Activated naive CD8-positive, alpha-beta T cell treated with anti-CD3 and anti-CD28 coated beads, Interleukin-2, amount 10 ng/mL, durations not matched to agents 7 days and 5 days (primary cell): ENCODE data around the gene SLC25A48. TPM values are rescaled to one million over a fixed set of nuclear protein-coding genes. Genes with fewer than 3 reads are reported as not detected.

Experiments
- ATAC-seq: fragments of 150-1000 bp; cut with Tn5 transposase; one replicate; pipeline ENCODE4 v1.10.0; 2021; ENCODE audit warnings: low read depth, moderate library complexity
- POLR2A ChIA-PET: fragments of 350-600 bp; sonication (Branson Sonifier 250); formaldehyde crosslinking; loops from one replicate; lab custom pipeline; 2021; ENCODE audit warnings: antibody characterized with exemption; lab: Charles Lee
- DNase-seq: peaks from one replicate; pipeline ENCODE4 v3.0.0; 2021
- H3K27ac Mint-ChIP-seq: one replicate; pipeline ENCODE4 v1.8.0; 2022; ENCODE audit warnings: mild to moderate bottlenecking, mixed read lengths
- H3K27me3 Mint-ChIP-seq: one replicate; pipeline ENCODE4 v1.8.0; 2022; ENCODE audit warnings: mild to moderate bottlenecking, moderate library complexity, mixed read lengths
- H3K36me3 Mint-ChIP-seq: one replicate; pipeline ENCODE4 v1.8.0; 2021; ENCODE audit warnings: mild to moderate bottlenecking, mixed read lengths
- H3K4me1 Mint-ChIP-seq: one replicate; pipeline ENCODE4 v1.8.0; 2021; ENCODE audit warnings: mixed read lengths
- H3K4me3 Mint-ChIP-seq: one replicate; pipeline ENCODE4 v1.8.0; 2022; ENCODE audit warnings: mild to moderate bottlenecking, moderate library complexity, mixed read lengths
- H3K9me3 Mint-ChIP-seq: one replicate; pipeline ENCODE4 v1.8.0; 2021; ENCODE audit warnings: mixed read lengths
- microRNA-seq: library from miRNA; unstranded; fragments of <30 nt; microRNA quantifications from one replicate; pipeline ENCODE4 v1.2.0, GENCODE V29; 2022
- total RNA-seq, 2 experiments: library from RNA; stranded (reverse); gene quantifications; one replicate each; pipeline ENCODE4 v1.2.3, GENCODE V29; 2021

The SLC25A48 gene
- total RNA-seq, 2 experiments from 2014 or later = not detected

DNA sequence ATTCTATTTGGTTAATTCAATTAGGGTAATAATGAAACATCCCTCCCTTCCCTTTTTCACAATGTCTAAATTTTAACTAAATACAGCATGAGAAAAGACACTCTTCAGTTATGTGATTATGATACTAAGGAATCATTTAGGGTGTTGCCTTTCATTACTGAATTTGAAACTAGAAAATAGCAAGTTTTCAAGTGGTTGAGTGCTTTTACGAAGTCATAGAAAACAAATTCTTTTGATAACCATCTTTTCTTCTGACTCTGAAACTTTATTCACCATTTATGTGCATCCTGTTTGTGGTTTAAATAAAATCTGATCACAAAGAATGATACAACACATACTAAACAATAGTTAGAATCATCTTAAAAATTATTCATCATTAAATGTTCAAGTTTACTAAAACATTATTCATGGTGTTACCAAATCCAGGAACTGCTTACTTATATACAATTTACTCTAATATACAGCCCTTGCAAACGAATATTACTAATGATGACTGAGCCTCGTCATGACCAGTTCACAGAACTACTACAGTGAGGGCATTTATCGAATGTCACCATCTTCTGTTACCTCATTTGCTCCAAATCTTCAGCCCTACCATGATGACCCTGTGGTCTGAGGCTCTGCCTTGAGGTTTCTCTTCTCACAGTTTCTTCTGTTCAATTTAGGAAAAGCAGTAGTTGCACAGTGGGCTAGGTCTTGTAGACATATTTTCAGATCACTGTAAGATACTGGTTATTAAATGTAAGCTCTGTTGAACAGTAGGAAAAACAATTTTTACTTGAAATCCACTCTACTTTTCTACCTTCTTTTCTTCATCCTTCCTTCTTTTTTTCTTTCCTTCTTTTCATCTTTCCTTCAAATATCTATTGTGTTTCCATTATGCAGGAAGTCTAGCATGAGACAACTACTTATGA is 79.5 kb downstream of the SLC25A48 start:
- Mint-ChIP-seq H3K9me3 (no peaks in the 10 kb centered on the region), H3K27me3 (peaks cover 21% of the 10 kb centered on the region), H3K27ac (no peak overlapping the region), H3K4me3 (no peak overlapping the region), H3K36me3 (no peaks in the 10 kb centered on the region), H3K4me1 (no peaks in the 10 kb centered on the region)
- no peak for DNase-seq
- ATAC-seq = no peak
- POLR2A ChIA-PET = no interaction called here

DNA sequence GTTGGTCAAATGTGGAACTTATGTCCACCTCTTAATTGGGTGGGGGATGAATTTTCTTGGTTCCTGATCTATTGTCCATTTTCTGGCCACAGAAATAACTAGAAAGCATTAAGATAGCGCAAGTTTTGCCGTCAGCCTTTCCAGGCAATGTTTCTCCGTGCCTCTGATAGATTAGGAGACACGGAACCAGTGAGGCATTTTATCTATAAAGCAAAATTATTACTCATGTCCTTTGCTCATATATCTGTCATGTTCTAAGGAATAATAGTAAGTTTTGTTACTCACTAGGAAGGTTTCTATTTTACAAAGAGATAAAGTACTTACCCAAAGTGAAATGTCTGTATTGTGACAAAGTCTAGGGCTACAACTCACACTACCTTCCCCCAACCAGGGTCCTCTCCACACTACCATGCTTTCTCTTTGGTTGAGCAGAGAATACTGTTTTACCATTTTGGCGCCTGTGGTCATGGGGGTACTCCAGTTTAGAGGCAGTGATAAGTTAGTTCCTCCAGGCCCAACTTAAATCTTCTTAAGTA is 81.1 kb downstream of the SLC25A48 start:
- H3K27me3 Mint-ChIP-seq = peaks cover 21% of the 10 kb centered on the region
- no peak overlapping the region for H3K4me3 Mint-ChIP-seq
- no peaks in the 10 kb centered on the region for H3K4me1 Mint-ChIP-seq
- H3K36me3 Mint-ChIP-seq = no peaks in the 10 kb centered on the region
- DNase-seq (no peak), ATAC-seq (no peak)
- POLR2A ChIA-PET = no interaction called here
- no peaks in the 10 kb centered on the region for H3K9me3 Mint-ChIP-seq
- no peak overlapping the region for H3K27ac Mint-ChIP-seq

DNA sequence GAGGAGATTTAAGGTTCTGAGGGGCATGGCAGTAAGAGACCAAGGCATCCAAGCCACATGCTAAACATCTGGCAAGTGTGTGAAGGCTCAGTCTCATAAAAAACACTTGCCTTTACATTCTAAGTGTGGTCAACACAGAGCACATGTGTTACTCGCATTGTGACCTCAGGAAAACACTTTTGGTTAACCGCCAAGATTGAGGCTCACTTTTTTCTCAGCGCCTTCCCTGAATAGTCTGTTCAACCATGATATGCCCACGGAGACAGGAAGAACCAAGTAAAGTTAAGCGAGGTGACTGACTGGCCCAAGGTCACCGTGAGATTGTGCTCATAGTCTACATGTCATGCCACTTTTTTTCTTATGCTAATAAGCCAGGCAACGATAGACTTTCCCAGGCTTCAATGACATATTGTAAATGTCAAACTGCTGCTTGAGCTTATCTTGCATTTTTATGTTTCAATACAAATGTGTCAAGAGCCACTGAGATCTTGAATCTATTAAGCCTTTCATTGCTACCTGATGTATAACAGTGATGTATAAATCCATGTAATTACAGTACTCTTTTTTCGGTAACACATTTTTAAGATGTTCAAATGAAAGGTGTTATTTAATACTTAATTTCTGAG is 82.3 kb downstream of the SLC25A48 start:
- H3K9me3 Mint-ChIP-seq = no peaks in the 10 kb centered on the region
- no peak overlapping the region for H3K4me3 Mint-ChIP-seq
- H3K4me1 Mint-ChIP-seq = no peaks in the 10 kb centered on the region
- POLR2A ChIA-PET = no interaction called here
- no peak overlapping the region for H3K27ac Mint-ChIP-seq
- ATAC-seq (no peak), DNase-seq (no peak)
- H3K27me3 Mint-ChIP-seq = peaks cover 21% of the 10 kb centered on the region
- H3K36me3 Mint-ChIP-seq = no peaks in the 10 kb centered on the region

DNA sequence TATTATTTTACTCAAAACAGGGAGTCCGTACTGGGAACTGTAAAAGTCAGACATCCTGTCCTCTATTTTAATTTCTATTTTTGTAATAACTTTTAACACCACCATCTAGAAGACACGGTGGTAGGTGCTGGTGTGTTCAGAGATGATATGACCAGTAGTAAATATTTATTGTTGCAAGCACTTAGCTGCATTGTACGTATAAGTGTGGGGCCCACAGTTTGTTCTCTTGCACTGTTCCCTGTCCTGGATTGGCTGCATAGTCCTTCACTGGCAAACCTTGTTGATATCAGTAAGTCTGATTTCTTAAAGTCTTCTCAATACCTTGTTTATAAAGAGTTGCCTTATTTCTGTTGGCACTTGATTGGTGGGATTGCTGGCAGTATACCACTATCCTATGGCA is 85.7 kb downstream of the SLC25A48 start:
- POLR2A ChIA-PET = no interaction called here
- Mint-ChIP-seq H3K27me3 (peaks cover 24% of the 10 kb centered on the region), H3K9me3 (no peaks in the 10 kb centered on the region), H3K4me3 (no peak overlapping the region), H3K36me3 (no peaks in the 10 kb centered on the region), H3K27ac (no peak overlapping the region), H3K4me1 (no peaks in the 10 kb centered on the region)
- no peak for DNase-seq
- ATAC-seq = no peak

DNA sequence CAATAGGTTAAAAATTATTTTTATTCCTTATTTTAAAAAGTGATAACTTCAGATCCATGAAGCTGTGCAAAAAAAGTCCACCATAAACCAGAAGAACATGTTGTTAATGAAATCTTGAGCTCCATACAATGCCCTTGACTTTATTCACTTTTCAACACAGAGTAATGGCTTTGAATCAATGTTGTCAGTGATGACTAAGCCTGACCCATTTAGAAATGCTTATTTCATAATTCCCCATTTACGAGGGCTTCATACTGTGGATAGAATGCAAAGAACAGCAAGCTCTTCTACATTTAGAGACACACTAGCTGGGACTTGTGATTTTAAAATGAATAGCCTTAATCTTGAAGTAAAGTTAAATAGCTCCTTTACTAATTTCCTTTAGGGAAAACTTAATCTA is 86.9 kb downstream of the SLC25A48 start:
- Mint-ChIP-seq H3K27me3 (peaks cover 26% of the 10 kb centered on the region), H3K4me1 (no peaks in the 10 kb centered on the region), H3K27ac (no peak overlapping the region), H3K36me3 (no peaks in the 10 kb centered on the region), H3K9me3 (no peaks in the 10 kb centered on the region), H3K4me3 (no peak overlapping the region)
- POLR2A ChIA-PET = no interaction called here
- ATAC-seq (no peak), DNase-seq (no peak)

DNA sequence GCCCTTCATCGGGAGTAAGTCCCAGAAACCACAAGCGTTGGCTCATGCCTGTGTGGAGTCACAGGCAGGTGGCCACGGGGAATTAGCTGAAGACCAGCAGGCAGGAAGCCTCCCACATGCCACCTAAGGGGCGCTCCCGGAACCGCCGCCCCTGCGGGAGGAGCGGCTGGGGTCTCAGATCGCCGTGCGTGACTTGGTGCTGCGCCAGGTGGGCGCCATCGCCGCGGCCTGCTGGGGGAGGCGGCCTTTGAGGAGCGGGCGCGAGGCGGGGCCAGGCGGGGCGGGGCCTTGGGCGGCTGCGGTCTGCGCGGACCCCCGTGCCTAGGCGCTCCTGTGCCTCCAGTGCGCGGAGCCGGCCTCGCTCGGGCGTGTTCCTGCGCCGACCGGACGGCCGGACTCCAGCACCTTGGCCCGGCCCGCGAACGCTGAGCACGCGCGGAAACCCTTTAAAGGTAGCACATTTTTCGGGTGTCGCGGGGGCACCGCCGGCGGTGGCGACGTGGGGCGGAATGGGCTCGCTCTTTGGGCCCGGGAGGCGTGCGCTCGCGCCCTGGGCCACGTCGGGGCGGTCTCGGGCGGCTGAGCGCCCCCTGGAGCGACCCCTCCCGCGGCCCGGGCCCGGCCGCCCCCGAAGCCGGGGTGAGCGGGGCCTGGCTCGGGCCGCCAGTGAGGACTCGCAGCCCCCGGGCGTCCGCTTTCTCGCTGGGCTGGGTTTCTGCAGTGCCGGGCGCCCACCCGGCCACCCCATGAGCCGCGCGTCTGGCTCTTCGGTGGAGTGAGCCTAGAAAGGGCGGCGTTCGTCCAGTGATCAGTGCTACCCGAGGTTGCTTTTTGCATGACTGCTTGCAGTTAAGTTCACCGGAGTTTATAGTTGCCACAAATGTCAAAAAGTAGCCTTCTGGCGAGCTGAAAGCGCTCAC is 95.8 kb downstream of the SLC25A48 start:
- Mint-ChIP-seq H3K9me3 (no peaks in the 10 kb centered on the region), H3K27ac (no peak overlapping the region), H3K27me3 (peaks cover 56% of the 10 kb centered on the region), H3K4me3 (no peak overlapping the region), H3K4me1 (no peaks in the 10 kb centered on the region), H3K36me3 (no peaks in the 10 kb centered on the region)
- DNase-seq (no peak), ATAC-seq (no peak)
- POLR2A ChIA-PET = no interaction called here

DNA sequence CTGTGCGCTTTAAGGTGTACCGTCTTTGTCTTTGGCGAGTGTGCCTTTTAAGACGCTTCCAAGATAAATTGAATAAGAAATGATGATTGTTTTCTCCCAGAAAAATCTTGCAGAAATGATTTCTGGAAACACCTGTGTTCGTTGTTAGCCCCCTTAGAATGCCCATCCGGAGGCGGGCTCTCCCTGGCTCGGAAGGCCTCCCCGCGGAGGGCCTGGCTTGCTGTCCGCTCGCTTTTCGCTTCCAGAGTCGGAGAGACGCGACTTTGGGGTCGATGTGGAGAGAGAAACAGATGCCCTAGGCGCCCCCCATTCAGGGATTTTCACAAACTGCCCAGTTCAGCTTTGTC is 96.5 kb downstream of the SLC25A48 start:
- Mint-ChIP-seq H3K9me3 (no peaks in the 10 kb centered on the region), H3K27me3 (peaks cover 56% of the 10 kb centered on the region), H3K27ac (no peak overlapping the region), H3K4me3 (no peak overlapping the region), H3K4me1 (no peaks in the 10 kb centered on the region), H3K36me3 (no peaks in the 10 kb centered on the region)
- no peak for DNase-seq
- ATAC-seq = no peak
- POLR2A ChIA-PET = no interaction called here

DNA sequence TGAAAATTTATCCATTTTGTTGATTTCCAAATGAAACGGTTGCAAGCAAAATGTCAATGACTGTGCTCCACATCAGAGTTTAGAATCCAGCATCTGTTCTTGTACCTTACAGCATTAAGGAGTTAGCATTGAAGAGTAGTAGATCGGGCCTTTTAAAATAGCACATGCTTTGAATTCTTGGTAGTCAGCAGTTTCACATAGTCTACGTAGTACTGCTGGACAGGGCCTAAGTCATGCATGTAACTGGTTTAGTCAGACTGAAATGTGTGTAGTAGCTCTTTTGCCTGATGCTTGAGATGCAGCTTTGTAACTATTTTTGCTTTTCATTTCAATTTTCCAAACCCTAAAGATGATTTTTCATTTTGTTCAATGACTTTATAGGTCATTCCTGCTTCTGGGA is 100.5 kb downstream of the SLC25A48 start:
- ATAC-seq (no peak), DNase-seq (no peak)
- POLR2A ChIA-PET = no interaction called here
- Mint-ChIP-seq H3K4me3 (no peak overlapping the region), H3K9me3 (no peaks in the 10 kb centered on the region), H3K27me3 (peaks cover 33% of the 10 kb centered on the region), H3K4me1 (no peaks in the 10 kb centered on the region), H3K27ac (no peak overlapping the region), H3K36me3 (no peaks in the 10 kb centered on the region)

DNA sequence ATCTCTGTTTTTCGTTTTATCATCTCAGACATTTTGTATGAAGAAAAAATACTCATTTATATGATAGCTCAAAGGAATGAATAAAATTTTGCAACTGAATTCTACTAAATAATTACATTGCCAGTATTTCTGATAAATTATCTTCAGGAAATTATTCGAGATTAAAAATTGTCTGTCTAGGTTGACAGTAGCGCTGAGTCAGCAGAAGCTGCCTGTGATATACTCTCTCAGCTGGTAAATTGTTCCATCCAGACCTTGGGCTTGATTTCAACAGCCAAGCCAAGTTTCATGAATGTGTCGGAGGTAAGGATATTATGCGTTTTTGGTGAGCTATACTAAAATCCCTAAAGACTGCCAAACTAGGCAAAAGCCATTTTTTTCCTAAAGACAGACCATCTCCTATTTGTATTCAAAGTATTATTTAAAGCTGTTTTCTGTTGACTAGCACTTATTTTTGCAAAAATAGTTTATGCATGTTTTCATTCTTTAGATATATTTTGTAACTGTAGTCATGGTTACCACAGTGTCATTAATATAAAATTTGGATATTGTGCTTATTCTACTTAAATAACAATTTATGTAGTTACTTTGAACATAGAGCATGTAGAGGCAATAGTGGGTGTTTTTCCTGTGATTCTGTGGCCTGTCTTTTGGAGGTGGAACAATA is 102.9 kb downstream of the SLC25A48 start:
- peaks cover 17% of the 10 kb centered on the region for H3K27me3 Mint-ChIP-seq
- POLR2A ChIA-PET = no interaction called here
- no peak overlapping the region for H3K27ac Mint-ChIP-seq
- DNase-seq (no peak), ATAC-seq (no peak)
- H3K9me3 Mint-ChIP-seq = no peaks in the 10 kb centered on the region
- no peaks in the 10 kb centered on the region for H3K36me3 Mint-ChIP-seq
- H3K4me1 Mint-ChIP-seq = no peaks in the 10 kb centered on the region
- H3K4me3 Mint-ChIP-seq = no peak overlapping the region

Small RNA genes lying within 50 kb of the gene (microRNA-seq; reads per million reads assigned to microRNA genes)
- not detected for gene MIR5692C1

Other genes with a start within 250 kb of the SLC25A48 start
- gene IL9, start 61.2 kb downstream of the SLC25A48 start, total RNA-seq = not detected
- gene LECT2, start 120.3 kb downstream of the SLC25A48 start, total RNA-seq = not detected
- 10 to 100 TPM in 1 of 2 experiments, 1 to 10 TPM in 1; 9.3 to 14.6 TPM for gene TGFBI, start 194.3 kb downstream of the SLC25A48 start, total RNA-seq